GM18951 (cell line): ENCODE results near the gene MAN1A1.

Experiments
- POLR2A ChIP-seq: IDR thresholded peaks from 4 replicates; pipeline ENCODE4 v1.6.1; 2011; ENCODE audit warnings: mild to moderate bottlenecking; ENCODE audit not compliant: insufficient read length, insufficient read depth; ENCODE audit errors: extremely low read depth
- in situ Hi-C: fragments of 300-500 bp; cut with MboI; formaldehyde crosslinking; loops from one replicate; pipeline ENCODE4 v1.12.0; 2022; ENCODE audit warnings: low sequenced_read_pairs, mixed read lengths, inconsistent platforms; ENCODE audit not compliant: unreplicated experiment

Gene MAN1A1

DNA sequence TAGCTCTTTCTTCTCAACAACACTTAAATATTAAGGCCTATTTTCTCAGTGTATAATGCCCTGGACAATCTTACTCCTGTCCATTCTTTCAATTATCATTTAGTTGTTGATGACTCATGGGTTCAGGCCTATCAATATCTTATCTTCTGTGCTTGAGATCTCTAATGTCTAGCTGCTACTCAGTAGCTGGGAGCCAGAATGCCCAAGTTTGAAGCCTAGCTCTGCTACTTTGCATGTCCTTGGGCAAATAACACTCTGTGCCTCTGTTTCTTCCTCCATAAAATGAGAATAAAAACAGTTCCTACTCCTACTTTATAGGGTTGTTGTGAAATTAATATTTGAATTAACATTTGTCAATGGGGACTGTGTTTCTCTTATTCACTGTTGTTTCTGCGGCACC, 69.5 kb downstream of the MAN1A1 start:
- no peak for TF ChIP-seq POLR2A
- in situ Hi-C loops = no loop called here

DNA sequence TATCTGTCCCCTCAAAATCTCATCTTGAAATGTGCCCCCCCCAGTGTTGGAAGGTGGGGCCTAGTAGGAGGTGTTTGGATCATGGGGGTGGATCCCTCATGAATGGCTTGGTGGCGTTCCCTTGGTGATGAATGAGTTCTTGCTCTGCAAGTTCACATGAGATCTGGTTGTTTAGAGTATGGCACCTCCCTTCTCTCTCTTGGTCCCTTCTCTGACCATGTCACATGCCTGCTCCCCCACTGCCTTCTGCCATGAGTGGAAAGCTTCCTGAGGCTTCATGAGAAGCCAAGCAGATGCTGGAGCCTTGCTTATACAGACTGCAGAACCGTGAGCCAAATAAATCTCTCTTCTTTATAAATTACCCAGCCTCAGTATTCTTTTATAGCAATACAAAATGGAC, 70.9 kb downstream of the MAN1A1 start:
- in situ Hi-C loops = no loop called here
- no peak for TF ChIP-seq POLR2A

DNA sequence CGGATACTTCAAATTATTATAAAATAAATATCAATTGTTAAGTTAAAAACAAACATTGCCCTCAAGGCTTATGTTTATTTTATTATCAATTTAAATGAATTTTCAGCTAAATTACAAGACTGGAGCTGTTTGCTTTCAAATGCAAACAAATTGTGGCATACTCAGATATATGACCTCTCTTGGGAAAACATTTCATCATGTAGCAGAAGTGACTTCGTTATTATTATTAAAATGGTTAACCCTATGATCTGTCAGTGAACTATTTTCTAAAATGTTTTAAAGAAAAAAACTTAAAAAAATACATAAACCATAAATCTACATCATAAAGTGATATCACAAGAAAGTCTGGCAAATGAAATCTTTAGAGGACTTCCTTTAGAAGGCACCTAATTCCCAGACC, 72.5 kb downstream of the MAN1A1 start:
- TF ChIP-seq POLR2A = no peak
- in situ Hi-C loops = no loop called here

DNA sequence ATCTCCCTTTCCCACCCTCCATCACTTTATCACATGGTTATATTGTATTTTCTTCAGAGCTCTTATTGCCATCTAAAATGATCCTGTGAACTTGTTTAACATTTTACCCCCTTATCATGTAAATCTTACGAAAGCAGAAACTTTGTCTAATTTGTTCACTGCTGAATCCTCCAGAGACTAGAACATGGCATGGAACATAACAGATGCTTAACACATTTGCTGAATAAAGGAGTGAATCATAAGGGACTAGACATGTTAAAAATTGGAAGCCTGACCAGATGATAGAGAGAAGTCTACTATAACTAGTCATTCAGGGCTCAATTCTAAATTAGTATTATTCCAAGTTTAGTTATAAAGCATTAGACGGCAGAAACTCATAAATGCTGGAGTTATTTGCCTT, 73.3 kb downstream of the MAN1A1 start:
- in situ Hi-C loops = no loop called here
- no peak for TF ChIP-seq POLR2A

DNA sequence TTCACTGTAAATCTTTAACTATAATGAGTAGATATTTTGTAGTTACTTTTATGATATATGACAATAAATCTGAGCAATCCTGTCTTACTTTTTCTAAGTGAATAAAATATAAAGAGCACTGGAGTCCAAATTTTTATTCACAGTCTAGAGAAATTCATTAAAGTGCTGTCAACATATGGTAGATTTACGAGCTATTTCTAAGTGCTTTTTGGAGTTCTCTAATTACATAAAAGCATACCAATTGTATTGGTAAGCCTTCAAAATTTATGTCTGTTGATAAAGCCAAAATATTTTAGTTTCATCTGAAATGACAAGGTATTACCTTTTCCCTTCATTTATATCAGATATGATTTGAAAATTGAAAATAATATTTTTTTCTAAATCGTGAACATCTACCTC, 75.4 kb downstream of the MAN1A1 start:
- in situ Hi-C loops = no loop called here
- no peak for TF ChIP-seq POLR2A

DNA sequence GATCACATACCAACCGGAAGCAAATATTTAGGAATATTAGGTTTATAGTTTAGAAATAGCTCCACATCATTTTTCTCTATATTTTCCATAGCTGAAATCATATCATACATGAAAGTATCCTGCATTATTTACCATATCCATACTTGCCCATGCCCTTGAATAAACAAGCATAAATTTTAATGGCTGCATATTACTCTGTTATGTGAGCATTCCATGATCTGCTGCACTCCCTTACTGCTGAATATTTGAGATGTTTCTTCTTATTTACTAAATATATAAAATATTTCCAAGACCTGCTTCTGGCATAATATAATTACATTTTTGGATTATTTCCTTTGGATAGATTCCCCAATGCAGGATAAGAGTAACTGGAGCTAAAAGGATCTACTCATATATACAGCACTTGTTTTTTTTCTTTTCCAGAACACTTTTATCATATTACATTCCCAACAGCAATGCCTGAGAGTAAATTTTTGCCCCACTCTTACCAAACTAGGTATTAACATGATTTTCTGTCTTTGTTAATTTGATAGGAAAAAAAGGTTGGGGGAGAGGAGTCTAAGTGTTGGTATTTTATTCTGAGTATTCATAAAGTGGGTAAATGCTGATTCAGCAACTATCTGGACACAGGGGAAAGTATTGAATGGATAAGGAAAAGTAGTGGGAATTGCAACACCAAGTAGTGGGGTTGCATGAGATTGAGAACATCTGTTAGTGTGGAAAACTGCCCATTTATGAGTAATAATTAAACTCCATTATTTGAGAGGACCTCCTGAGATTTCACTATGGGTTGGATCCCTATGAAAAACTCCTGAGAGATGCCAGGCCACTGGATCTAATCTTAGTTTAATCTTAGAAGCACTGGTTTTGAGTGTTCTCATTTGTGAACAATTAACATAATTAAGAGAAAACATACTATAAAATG, 76.0 kb downstream of the MAN1A1 start:
- no peak for TF ChIP-seq POLR2A
- in situ Hi-C loops = no loop called here

DNA sequence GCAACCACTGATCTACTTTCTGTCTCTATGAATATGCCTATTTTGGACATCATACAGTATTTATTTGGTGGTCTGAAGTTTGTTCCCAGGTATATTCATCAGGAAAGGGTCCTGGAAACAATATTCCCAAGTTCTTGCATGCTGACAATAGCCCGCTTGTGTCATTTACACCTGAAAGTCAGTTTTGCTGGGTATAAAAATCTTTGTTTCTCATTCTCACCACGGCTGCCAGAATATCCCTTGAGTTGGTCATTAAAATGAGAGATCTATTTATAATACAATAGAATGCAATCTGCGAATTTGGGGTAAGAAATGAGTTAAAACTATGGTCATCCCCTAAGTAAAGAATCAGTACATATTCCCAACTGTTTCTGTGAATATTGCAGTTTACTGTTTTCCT, 79.0 kb downstream of the MAN1A1 start:
- no peak for TF ChIP-seq POLR2A
- in situ Hi-C loops = no loop called here

DNA sequence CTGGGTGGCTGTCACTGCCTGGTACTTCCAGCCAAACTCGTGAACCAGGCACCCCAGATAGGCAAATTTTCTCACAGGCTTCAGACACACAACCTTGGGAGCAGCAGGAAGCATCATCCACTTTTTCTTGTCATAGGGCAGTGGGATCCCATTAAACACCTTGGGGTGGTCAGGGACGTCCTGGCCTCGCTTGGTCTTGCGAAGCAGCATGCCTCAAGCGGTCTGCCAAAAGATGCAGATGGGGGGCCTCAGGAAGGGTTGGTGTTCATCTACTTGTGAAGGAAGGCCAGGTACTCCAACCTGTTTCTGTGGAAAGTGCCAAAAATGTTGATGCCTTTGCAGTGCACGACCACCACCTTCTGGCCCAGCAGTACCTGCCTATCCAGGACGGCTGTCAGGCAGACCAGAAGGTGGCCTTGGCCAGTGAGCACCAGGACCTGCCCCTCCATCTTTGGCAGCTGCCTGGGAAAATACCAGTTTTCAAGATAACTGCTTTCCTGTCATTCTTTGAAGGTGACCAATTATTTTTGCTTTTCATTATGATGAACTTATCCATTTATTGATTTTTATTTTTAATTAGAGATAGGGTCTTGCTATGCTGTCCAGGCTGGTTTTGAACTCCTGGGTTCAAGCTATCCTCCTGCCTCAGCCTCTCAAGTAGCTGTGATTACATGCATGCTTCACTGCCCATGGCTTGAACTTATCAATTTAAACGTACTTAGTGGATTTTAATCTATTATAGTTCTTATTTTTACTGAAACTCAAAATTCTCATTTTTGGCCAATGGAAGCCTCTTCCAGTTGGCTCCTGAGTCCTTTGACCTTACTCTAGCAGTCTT, 80.1 kb downstream of the MAN1A1 start:
- no peak for TF ChIP-seq POLR2A
- in situ Hi-C loops = no loop called here

DNA sequence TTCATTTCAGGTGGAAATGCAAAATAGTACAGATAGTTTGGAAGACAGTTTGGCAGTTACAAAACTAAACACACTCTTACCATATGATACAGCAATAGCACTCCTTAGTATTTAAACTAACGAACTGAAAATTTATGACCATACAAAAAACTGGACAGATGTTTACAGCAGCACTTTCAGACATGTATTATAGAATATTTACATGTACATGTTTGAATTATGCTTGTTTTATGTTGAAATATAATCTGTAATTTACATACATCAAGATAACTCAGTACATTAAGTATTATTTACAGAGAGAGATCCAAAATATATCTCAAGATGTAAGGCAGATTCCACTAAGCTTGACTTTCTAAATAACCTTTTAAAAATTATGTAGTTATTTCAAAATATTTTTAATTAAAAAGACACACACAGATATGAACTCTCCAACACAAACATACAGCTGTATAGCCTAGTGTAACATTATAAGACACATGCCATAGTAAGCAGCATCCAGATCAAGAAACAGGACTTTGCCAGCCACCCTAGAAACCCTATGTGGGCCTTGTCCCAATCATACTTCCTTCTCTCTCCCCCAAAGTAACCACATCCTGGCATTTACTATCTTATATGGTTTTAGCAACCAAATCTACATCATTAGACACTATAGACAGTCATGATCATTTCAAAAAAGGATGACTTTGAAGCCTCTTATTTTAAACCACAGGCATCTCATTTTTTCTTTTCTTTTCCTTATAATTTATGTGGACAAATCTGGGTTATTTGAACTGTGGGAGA, 82.2 kb downstream of the MAN1A1 start:
- no peak for TF ChIP-seq POLR2A
- in situ Hi-C loops = no loop called here

DNA sequence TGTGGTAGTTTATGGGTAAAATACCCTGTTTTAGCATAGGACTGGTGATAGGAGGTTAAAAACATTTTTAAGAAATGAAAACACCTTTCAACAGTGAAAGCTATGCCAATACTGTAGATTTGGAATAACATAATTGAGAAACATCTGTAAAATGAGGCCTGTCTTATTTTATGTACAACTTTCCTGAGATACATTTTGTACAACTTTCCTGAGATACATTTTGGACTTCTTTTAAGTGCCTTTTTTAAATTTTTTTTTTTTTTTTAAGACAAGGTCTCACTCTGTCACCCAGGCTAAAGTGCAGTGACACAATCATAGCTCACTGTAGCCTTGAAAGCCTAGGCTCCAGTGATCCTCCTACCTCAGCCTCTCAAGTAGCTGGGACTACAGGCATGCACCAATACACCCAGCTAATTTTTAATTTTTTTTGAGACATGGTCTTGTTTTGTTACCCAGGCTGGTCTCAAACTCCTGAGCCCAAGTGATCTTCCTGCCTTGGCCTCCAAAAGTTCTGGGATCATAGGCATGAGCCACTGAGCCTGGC, 84.6 kb downstream of the MAN1A1 start:
- in situ Hi-C loops = no loop called here

DNA sequence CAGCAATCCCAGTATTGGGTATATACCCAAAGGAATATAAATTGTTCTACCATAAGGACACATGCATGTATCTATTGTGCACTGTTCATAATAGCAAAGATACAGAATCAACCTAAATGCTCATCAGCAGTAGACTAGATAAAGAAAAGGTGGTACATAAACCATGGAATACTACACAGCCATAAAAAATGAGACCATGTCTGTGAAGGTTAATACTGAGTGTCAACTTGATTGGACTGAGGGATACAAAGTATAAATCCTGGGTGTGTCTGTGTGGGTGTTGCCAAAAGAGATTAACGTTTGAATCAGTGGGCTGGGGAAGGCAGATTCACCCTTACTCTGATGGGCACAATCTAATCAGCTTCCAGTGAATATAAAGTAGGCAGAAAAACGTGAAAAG, 86.9 kb downstream of the MAN1A1 start:
- no peak for TF ChIP-seq POLR2A
- in situ Hi-C loops = no loop called here

More for the DNA sequence above, 84.6 kb downstream of the MAN1A1 start:
- TF ChIP-seq POLR2A = no peak

DNA sequence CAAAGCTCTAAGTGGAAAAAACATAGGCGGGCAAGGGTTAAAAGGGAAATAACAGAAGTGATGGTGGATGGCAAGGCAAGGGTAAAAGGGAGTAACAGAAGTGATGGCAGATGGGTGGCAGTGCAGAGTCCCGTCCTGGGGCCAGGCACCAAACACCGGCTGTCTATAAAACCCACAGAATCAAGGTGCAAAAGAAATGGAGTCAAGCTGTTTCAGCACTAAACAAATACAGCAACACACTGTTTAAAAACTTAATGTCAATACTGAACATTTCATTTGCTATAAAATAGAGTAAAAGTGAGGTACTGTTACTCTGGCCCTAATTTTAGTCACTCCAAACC, 87.6 kb downstream of the MAN1A1 start:
- no peak for TF ChIP-seq POLR2A

DNA sequence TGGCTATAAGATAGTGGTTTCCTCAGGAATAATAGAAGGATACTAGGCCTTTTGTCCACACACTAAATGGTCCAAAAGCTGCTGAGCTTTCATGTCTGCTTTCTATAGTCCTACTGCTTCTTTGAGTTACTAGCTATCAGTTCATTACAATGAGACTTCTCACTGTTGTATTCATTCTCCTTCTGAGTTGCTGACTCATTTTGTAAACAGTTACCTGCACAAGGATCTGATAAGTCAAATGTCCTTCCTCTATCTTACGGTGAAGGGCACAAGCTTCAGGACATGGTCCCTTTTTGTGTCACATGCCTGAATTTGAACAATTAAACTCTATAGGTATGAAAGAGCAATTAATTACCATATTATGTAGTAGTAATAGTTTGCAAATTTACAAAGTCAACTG, 90.5 kb downstream of the MAN1A1 start:
- in situ Hi-C loops = no loop called here
- no peak for TF ChIP-seq POLR2A

More for the DNA sequence above, 87.6 kb downstream of the MAN1A1 start:
- in situ Hi-C loops = no loop called here
